ENCODE results near the gene RSL24D1. TPM values are rescaled to one million over a fixed set of nuclear protein-coding genes. Genes with fewer than 3 reads are reported as not detected.

RSL24D1 gene
- total RNA-seq, 1 experiment from 2014 or later = 149 TPM

DNA sequence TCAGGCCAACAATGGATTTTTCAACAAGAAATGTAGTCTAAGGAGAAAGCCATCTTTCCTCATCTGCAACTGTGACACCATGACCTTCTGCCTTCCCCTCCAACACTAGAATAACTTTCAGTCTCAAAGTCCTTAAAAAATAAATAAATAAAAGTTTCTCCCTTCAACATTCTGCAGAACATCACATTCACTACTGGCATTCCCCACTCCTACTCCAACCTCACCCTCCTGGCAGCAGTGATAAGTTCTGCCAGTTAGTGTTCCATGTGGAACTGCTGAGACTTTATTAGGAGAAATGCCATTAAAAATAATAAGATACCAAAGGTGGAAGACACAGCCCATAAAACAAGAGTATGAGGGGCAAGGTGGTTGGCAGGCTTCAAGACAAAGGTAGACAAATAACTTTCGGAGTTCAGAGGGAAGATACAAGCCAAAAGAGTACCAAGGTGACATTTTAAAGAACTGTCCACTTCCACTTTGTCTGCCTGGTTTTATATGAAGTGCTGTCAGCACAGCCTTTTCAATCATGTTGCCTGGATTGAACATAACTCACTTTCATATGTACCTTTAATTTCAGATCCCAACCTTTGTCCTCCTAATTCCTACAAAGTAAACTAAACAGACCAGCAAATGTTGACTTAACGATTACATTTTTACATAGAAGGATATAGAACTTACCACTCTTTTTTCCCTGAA lies 37.5 kb upstream of the RSL24D1 start:
- ChIA-PET CTCF (no interaction called here), POLR2A (no interaction called here), RAD21 (ENCODE audit: low non-redundant PET in 1 of 2, low total read pairs in 2 of 2, uncharacterized antibody in 2 of 2, unreplicated experiment in 2 of 2) (no interaction called here)
- no peaks in the 10 kb centered on the region for H3K36me3 ChIP-seq (ENCODE audit: control insufficient read depth in 1 of 2, insufficient read depth in 2 of 2, low read length in 2 of 2)
- H2AFZ ChIP-seq (ENCODE audit: low read depth, low read length, poor library complexity, severe bottlenecking) = no peak overlapping the region
- H3K9me2 ChIP-seq (ENCODE audit: insufficient read depth) = no peaks in the 10 kb centered on the region
- BruUV-seq (replicated peaks) = no TSS peak
- no peak overlapping the region for H3K4me3 ChIP-seq (replicated peaks in 1 of 2; ENCODE audit: low read depth in 1 of 2, low read length in 2 of 2)
- H4K20me1 ChIP-seq (ENCODE audit: insufficient read depth) = no peaks in the 10 kb centered on the region
- intact Hi-C loops (cut with micrococcal nuclease) = no loop called here
- H3K4me2 ChIP-seq (ENCODE audit: low read length) = no peak overlapping the region
- no peaks in the 10 kb centered on the region for H3K27me3 ChIP-seq (ENCODE audit: insufficient read depth, low read length)
- no peaks in the 10 kb centered on the region for H3K4me1 ChIP-seq (ENCODE audit: control insufficient read depth in 1 of 2, insufficient read depth in 2 of 2, low read length in 2 of 2)
- TF ChIP-seq REST (IDR thresholded peaks at IDR 0.05; ENCODE audit: low read depth) = no peak
- TF ChIP-seq, protein P1, sequence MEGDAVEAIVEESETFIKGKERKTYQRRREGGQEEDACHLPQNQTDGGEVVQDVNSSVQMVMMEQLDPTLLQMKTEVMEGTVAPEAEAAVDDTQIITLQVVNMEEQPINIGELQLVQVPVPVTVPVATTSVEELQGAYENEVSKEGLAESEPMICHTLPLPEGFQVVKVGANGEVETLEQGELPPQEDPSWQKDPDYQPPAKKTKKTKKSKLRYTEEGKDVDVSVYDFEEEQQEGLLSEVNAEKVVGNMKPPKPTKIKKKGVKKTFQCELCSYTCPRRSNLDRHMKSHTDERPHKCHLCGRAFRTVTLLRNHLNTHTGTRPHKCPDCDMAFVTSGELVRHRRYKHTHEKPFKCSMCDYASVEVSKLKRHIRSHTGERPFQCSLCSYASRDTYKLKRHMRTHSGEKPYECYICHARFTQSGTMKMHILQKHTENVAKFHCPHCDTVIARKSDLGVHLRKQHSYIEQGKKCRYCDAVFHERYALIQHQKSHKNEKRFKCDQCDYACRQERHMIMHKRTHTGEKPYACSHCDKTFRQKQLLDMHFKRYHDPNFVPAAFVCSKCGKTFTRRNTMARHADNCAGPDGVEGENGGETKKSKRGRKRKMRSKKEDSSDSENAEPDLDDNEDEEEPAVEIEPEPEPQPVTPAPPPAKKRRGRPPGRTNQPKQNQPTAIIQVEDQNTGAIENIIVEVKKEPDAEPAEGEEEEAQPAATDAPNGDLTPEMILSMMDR (IDR thresholded peaks at IDR 0.05 in 2 of 3, conservative IDR thresholded peaks at IDR 0.05 in 1 of 3; ENCODE audit: borderline replicate concordance in 1 of 3, insufficient read depth in 1 of 3, low read depth in 2 of 3, low read length in 2 of 3) = no peak
- TF ChIP-seq SRF (IDR thresholded peaks at IDR 0.05; ENCODE audit: low read depth) = no peak
- TF ChIP-seq POLR2AphosphoS5 (IDR thresholded peaks at IDR 0.05; ENCODE audit: low read depth, low read length) = no peak
- no peak for TF ChIP-seq TCF7L2 (IDR thresholded peaks at IDR 0.05; ENCODE audit: borderline replicate concordance, extremely low read depth, insufficient read depth, insufficient read length)
- TF ChIP-seq SP1 (IDR thresholded peaks at IDR 0.05; ENCODE audit: low read depth) = no peak
- TF ChIP-seq YY1 (IDR thresholded peaks at IDR 0.05; ENCODE audit: extremely low read depth, insufficient replicate concordance, low read depth, low read length) = no peak
- no peak for TF ChIP-seq EZH2phosphoT487 (IDR thresholded peaks at IDR 0.05; ENCODE audit: borderline replicate concordance)
- no peak for TF ChIP-seq CBX3 (IDR thresholded peaks at IDR 0.05; ENCODE audit: low read depth)
- no peak for TF ChIP-seq RAD21 (IDR thresholded peaks at IDR 0.05; ENCODE audit: low read depth)
- no peak for TF ChIP-seq MAX (IDR thresholded peaks at IDR 0.05)
- TF ChIP-seq EGR1 (IDR thresholded peaks at IDR 0.05; ENCODE audit: low read depth) = no peak
- no peak for DNase-seq (ENCODE audit: low read depth, low spot score)
- H3K9ac ChIP-seq (ENCODE audit: low read length) = no peak overlapping the region
- H3K27ac ChIP-seq (ENCODE audit: low read depth, low read length) = no peak overlapping the region
- ATAC-seq = no peak
- no peaks in the 10 kb centered on the region for H3K9me3 ChIP-seq (ENCODE audit: control insufficient read depth in 1 of 2, insufficient read depth in 1 of 2, low read depth in 1 of 2, low read length in 2 of 2)
- H3K79me2 ChIP-seq (ENCODE audit: insufficient read depth, low read length) = no peaks in the 10 kb centered on the region
